Esophagus muscularis mucosa (tissue), 4 donors: Measurements from ENCODE around the gene BAZ2B. TPM values are rescaled to one million over a fixed set of nuclear protein-coding genes. Genes with fewer than 3 reads are reported as not detected.
A peak's percentile ranks its signal among the peaks of the same experiment; 100 is the strongest.

Experiments
- DNase-seq: peaks from one replicate; pipeline ENCODE4 v3.0.0-alpha.2; 2017; ENCODE audit errors: extremely low spot score
- H3K27ac ChIP-seq, 4 donors: fragments of 200-600 bp; sonication (generic); replicated peaks in 1 of 4; 1 replicate in 3 of 4; 2 replicates in 1 of 4; pipeline ENCODE4 v1.5.1; 2016 to 2019; ENCODE audit warnings: mild to moderate bottlenecking in 1 of 4
- H3K27me3 ChIP-seq, 4 donors: fragments of 200-600 bp; sonication (generic); one replicate each; pipeline versions ENCODE4 v1.5.1 to v1.6.0; 2016 to 2019
- H3K36me3 ChIP-seq, 4 donors: fragments of 200-600 bp; sonication (generic); one replicate each; pipeline ENCODE4 v1.5.1; 2016 to 2019
- H3K4me1 ChIP-seq, 4 donors: fragments of 200-600 bp; sonication (generic); one replicate each; pipeline ENCODE4 v1.5.1; 2016 to 2019
- H3K4me3 ChIP-seq, 4 donors: fragments of 200-600 bp; sonication (generic); 1 replicate in 2 of 4; 2 replicates in 2 of 4; pipeline ENCODE4 v1.5.1; 2016 to 2019; ENCODE audit warnings: mild to moderate bottlenecking in 4 of 4, moderate library complexity in 1 of 4
- H3K9me3 ChIP-seq, 4 donors: fragments of 200-600 bp; sonication (generic); 1 replicate in 3 of 4; 2 replicates in 1 of 4; pipeline ENCODE4 v1.5.1; 2016 to 2019
- EP300 ChIP-seq: sonication (generic); formaldehyde crosslinking; IDR thresholded peaks from one replicate; pipeline ENCODE4 v1.6.1; 2017; ENCODE audit warnings: antibody characterized with exemption
- POLR2A ChIP-seq: fragments of 450-650 bp; IDR thresholded peaks from one replicate; pipeline ENCODE4 v1.6.1; 2017; ENCODE audit warnings: antibody characterized with exemption, moderate library complexity, mild to moderate bottlenecking, low read depth
- POLR2AphosphoS5 ChIP-seq, 2 donors: sonication (generic); formaldehyde crosslinking; IDR thresholded peaks; one replicate each; pipeline ENCODE4 v1.6.1; 2017; ENCODE audit warnings: antibody characterized with exemption in 2 of 2
- WGBS: methylation state at CpG from one replicate; pipeline ENCODE4 v1.1.5; 2018; 5-methylcytosine and 5-hydroxymethylcytosine counted together
- intact Hi-C: fragments of 100-400 bp; cut with DNase I; formaldehyde crosslinking; loops from one replicate; pipeline ENCODE4 v1.15.1; 2023
- total RNA-seq, 4 donors: library from RNA; depleted of rRNA; stranded (reverse); fragments of >200 nt; gene quantifications; one replicate each; pipeline versions ENCODE4 v1.1.0 to v1.2.1, GENCODE V29; 2016
- TF ChIP-seq, protein P1 (sequence below), 3 experiments: fragments of 200-600 bp in 2 of 3; fragments of 450-650 bp in 1 of 3; sonication (generic) in 2 of 3; IDR thresholded peaks; one replicate each; pipeline ENCODE4 v1.5.1; 2017 to 2019; ENCODE audit warnings: antibody characterized with exemption in 3 of 3, mild to moderate bottlenecking in 2 of 3, moderate library complexity in 1 of 3

BAZ2B gene
- total RNA-seq, 4 donors from 2014 or later: 76.3 to 97.2 (median 91.0) TPM

- Histone ChIP-seq H3K4me3 (no peak overlapping the region), H3K27ac (no peak overlapping the region), H3K36me3 (no peaks in the 10 kb centered on the region), H3K9me3 (no peaks in the 10 kb centered on the region), H3K27me3 (no peaks in the 10 kb centered on the region), H3K4me1 (peaks cover 3 to 18% (median 17%) of the 10 kb centered on the region in 4 donors)
- TF ChIP-seq POLR2A (no peak), POLR2AphosphoS5 (IDR thresholded peaks at IDR 0.05) (no peak), EP300 (no peak)
- TF ChIP-seq, protein P1, sequence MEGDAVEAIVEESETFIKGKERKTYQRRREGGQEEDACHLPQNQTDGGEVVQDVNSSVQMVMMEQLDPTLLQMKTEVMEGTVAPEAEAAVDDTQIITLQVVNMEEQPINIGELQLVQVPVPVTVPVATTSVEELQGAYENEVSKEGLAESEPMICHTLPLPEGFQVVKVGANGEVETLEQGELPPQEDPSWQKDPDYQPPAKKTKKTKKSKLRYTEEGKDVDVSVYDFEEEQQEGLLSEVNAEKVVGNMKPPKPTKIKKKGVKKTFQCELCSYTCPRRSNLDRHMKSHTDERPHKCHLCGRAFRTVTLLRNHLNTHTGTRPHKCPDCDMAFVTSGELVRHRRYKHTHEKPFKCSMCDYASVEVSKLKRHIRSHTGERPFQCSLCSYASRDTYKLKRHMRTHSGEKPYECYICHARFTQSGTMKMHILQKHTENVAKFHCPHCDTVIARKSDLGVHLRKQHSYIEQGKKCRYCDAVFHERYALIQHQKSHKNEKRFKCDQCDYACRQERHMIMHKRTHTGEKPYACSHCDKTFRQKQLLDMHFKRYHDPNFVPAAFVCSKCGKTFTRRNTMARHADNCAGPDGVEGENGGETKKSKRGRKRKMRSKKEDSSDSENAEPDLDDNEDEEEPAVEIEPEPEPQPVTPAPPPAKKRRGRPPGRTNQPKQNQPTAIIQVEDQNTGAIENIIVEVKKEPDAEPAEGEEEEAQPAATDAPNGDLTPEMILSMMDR (IDR thresholded peaks at IDR 0.05): no peak
- no peak for DNase-seq
- WGBS: 96% methylated on average over 1 of the region's 1 CpG
- intact Hi-C loops: no loop called here
These were observed 114.6 kb downstream of the BAZ2B start for GRCh38 chr2:159501743-159502142.

GRCh38 chr2:159497847-159498246, 118.5 kb downstream of the BAZ2B start:
- WGBS: 86% methylated on average over 2 of the region's 2 CpGs
- TF ChIP-seq, protein P1 (IDR thresholded peaks at IDR 0.05): no peak
- TF ChIP-seq EP300 (no peak), POLR2A (no peak), POLR2AphosphoS5 (IDR thresholded peaks at IDR 0.05) (no peak)
- Histone ChIP-seq H3K4me1 (peaks cover 0 to 6% (median 0%) of the 10 kb centered on the region in 4 donors), H3K4me3 (no peak overlapping the region), H3K27ac (peak overlapping the region in 2 of 4 donors; percentile 16 to 53), H3K36me3 (no peaks in the 10 kb centered on the region), H3K27me3 (no peaks in the 10 kb centered on the region), H3K9me3 (no peaks in the 10 kb centered on the region)
- intact Hi-C loops: no loop called here
- no peak for DNase-seq

GRCh38 chr2:159497256-159497655, 119.1 kb downstream of the BAZ2B start:
- Histone ChIP-seq H3K36me3 (no peaks in the 10 kb centered on the region), H3K27me3 (no peaks in the 10 kb centered on the region), H3K27ac (peak overlapping the region in 3 of 4 donors; percentile 14 to 53 (median 16)), H3K4me3 (no peak overlapping the region), H3K4me1 (peaks cover 0 to 6% (median 0%) of the 10 kb centered on the region in 4 donors), H3K9me3 (no peaks in the 10 kb centered on the region)
- DNase-seq: no peak
- intact Hi-C loops: no loop called here
- TF ChIP-seq EP300 (no peak), POLR2AphosphoS5 (IDR thresholded peaks at IDR 0.05) (peak; percentile 43 to 57)

DNA sequence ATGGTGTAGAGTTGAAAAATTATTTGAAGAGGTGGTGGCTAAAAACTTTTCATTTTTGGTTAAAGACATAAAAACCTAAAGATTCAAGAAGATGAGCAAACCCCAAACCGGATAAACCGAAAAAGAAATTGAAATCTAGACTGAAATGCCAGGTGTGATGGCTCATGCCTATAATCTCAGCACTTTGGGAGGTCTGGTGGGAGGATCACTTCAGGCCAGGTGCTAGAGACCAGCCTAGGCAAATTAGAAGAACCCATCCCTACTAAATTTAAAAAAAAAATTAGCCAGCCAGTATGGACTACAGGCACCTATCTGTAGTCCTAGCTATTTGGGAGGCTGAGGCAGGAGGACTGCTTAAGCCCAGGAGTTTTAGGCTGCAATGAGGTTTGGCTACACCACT, 126.9 kb downstream of the BAZ2B start:
- WGBS: 97% methylated on average over 2 of the region's 2 CpGs
- Histone ChIP-seq H3K27me3 (no peaks in the 10 kb centered on the region), H3K36me3 (no peaks in the 10 kb centered on the region), H3K4me3 (no peak overlapping the region), H3K4me1 (no peaks in the 10 kb centered on the region), H3K9me3 (no peaks in the 10 kb centered on the region), H3K27ac (no peak overlapping the region)
- TF ChIP-seq, protein P1 (IDR thresholded peaks at IDR 0.05): no peak
- TF ChIP-seq EP300: no peak
- TF ChIP-seq POLR2A: no peak
- no peak for TF ChIP-seq POLR2AphosphoS5 (IDR thresholded peaks at IDR 0.05)
- DNase-seq: no peak
- intact Hi-C loops: no loop called here

- intact Hi-C loops: no loop called here
- H3K4me1 ChIP-seq: peaks cover 0 to 8% (median 7%) of the 10 kb centered on the region in 4 donors
- H3K9me3 ChIP-seq: no peaks in the 10 kb centered on the region
- no peaks in the 10 kb centered on the region for H3K27me3 ChIP-seq
- H3K36me3 ChIP-seq: no peaks in the 10 kb centered on the region
- no peak overlapping the region for H3K4me3 ChIP-seq
- TF ChIP-seq, protein P1 (IDR thresholded peaks at IDR 0.05): no peak
- TF ChIP-seq EP300: no peak
- TF ChIP-seq POLR2AphosphoS5 (IDR thresholded peaks at IDR 0.05): no peak
- TF ChIP-seq POLR2A: no peak
- no peak overlapping the region for H3K27ac ChIP-seq
- 70% methylated on average over 2 of the region's 2 CpGs for WGBS
- DNase-seq: no peak
These were observed 131.8 kb downstream of the BAZ2B start for GRCh38 chr2:159484532-159484931.
